ENCODE data around the gene LRP5.
"Not testable (repeated sequence)": the region's sequence is repeated elsewhere in the genome, so short reads cannot be mapped to it uniquely, and the experiment has no call there.

Gene LRP5

GRCh38 chr11:68438658-68439259 lies 126.4 kb downstream of the LRP5 start:
- DNase-seq (ENCODE audit: low read depth in 1 of 2, low spot score in 1 of 2) = no peak

GRCh38 chr11:68439355-68440065 lies 127.1 kb downstream of the LRP5 start:
- DNase-seq (ENCODE audit: low read depth in 1 of 2, low spot score in 1 of 2) = no peak

GRCh38 chr11:68440224-68440623 lies 127.8 kb downstream of the LRP5 start:
- DNase-seq (ENCODE audit: low read depth in 1 of 2, low spot score in 1 of 2) = no peak

GRCh38 chr11:68441466-68442230 lies 129.3 kb downstream of the LRP5 start:
- DNase-seq (ENCODE audit: low read depth in 1 of 2, low spot score in 1 of 2) = no peak

- DNase-seq (ENCODE audit: low read depth in 1 of 2, low spot score in 1 of 2) = no peak
These were observed 130.0 kb downstream of the LRP5 start for GRCh38 chr11:68442433-68442832.

- DNase-seq (ENCODE audit: low read depth in 1 of 2, low spot score in 1 of 2) = no peak
These were observed 132.2 kb downstream of the LRP5 start for GRCh38 chr11:68444566-68444965.

- no peak for DNase-seq (ENCODE audit: low read depth in 1 of 2, low spot score in 1 of 2)
These were observed 133.2 kb downstream of the LRP5 start for GRCh38 chr11:68445531-68446035.

- DNase-seq (ENCODE audit: low read depth in 1 of 2, low spot score in 1 of 2) = no peak
These were observed 133.8 kb downstream of the LRP5 start for GRCh38 chr11:68446046-68446725.

GRCh38 chr11:68447015-68447801 lies 134.8 kb downstream of the LRP5 start:
- DNase-seq (ENCODE audit: low read depth in 1 of 2, low spot score in 1 of 2) = peak; percentile 52 to 59

GRCh38 chr11:68447914-68448313 lies 135.5 kb downstream of the LRP5 start:
- DNase-seq (ENCODE audit: low read depth in 1 of 2, low spot score in 1 of 2) = not testable (repeated sequence)

GRCh38 chr11:68448604-68449011 lies 136.2 kb downstream of the LRP5 start:
- DNase-seq (ENCODE audit: low read depth in 1 of 2, low spot score in 1 of 2) = no peak

- DNase-seq (ENCODE audit: low read depth in 1 of 2, low spot score in 1 of 2) = no peak
These were observed 137.6 kb downstream of the LRP5 start for GRCh38 chr11:68449951-68450350.

- DNase-seq (ENCODE audit: low read depth in 1 of 2, low spot score in 1 of 2) = no peak
These were observed 138.3 kb downstream of the LRP5 start for GRCh38 chr11:68450711-68451110.

- no peak for DNase-seq (ENCODE audit: low read depth in 1 of 2, low spot score in 1 of 2)
These were observed 142.4 kb downstream of the LRP5 start for GRCh38 chr11:68454767-68455166.

- no peak for DNase-seq (ENCODE audit: low read depth in 1 of 2, low spot score in 1 of 2)
These were observed 143.1 kb downstream of the LRP5 start for GRCh38 chr11:68455485-68455884.

- DNase-seq (ENCODE audit: low read depth in 1 of 2, low spot score in 1 of 2) = no peak
These were observed 145.0 kb downstream of the LRP5 start for GRCh38 chr11:68457216-68457897.

- no peak for DNase-seq (ENCODE audit: low read depth in 1 of 2, low spot score in 1 of 2)
These were observed 145.5 kb downstream of the LRP5 start for GRCh38 chr11:68457898-68458249.

GRCh38 chr11:68458340-68458739 lies 145.9 kb downstream of the LRP5 start:
- not testable (repeated sequence) for DNase-seq (ENCODE audit: low read depth in 1 of 2, low spot score in 1 of 2)

- peak; percentile 88 to 89 for DNase-seq (ENCODE audit: low read depth in 1 of 2, low spot score in 1 of 2)
These were observed 147.7 kb downstream of the LRP5 start for GRCh38 chr11:68459886-68460740.

Measured in activated T-helper 1 cell treated with anti-CD3 and anti-CD28 coated beads, Interleukin-2, amount 50 U/mL, for 16 hours (primary cell).